HuH-7 (cell line): ENCODE data around the gene EXOSC7.
"Not testable (repeated sequence)": the region's sequence is repeated elsewhere in the genome, so short reads cannot be mapped to it uniquely, and the experiment has no call there.

Experiments
- DNase-seq: peaks from one replicate; pipeline ENCODE4 v3.0.0; 2011; ENCODE audit warnings: low spot score

The EXOSC7 gene

DNA sequence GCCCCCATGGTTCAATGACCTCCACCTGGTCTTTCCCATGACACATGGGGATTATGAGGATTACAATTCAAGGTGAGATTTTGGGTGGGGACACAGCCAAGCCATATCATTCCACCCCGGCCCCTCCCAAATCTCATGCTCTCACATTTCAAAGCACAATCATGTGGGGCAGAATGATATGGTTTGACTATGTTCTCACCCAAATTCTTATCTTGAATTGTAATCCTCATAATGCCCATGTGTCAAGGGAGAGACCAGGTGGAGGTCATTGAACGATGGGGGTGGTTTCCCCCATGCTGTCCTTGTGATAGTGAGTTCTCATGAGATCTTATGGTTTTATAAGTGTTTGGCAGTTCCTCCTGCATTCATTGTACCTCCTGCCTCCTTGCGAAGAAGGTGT, 47.6 kb downstream of the EXOSC7 start:
- DNase-seq, result no peak

DNA sequence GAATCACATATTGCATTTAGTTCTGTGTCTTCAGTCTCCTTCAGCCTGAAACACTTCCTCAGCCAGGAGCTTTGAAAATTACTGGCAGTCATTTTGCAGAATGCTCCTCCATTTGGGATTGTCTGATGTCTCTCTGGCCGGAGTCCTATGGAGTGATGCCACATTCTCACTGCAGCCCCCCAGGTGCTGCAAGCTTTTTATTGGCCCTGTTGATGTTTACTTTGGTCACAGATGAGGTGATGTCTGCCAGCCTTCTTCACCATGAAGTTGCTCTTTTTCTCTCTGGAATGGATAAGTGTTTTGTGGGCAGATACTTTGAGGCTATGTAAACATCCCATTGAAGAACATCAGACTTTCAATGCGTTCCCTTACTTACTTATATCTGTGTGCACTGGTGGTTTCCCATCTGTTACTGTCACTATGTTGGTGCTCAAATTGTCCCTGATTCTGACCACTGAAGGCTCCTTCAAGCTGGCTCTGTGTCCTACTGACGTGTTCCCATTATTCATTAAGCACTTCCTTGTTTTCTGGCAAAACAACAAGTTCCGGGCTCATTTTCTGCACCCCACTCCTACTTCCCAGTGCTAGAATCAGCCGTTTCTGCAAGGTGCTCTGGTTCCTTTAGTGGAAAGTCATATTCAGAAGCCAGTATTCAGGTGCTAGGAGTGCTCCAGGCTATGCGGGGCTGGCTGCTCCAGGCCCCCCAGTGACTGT, 48.7 kb downstream of the EXOSC7 start:
- no peak for DNase-seq

- no peak for DNase-seq
Measured at GRCh38 chr3:45026038-45026437, 50.0 kb downstream of the EXOSC7 start, which contains the start of gene CLEC3B. Gene CLEC3B, plus strand, starts transcription at chr3:45026303. Its CDS starts 60 bp downstream, at chr3:45026363.

- no peak for DNase-seq
Measured at GRCh38 chr3:45026957-45027356, 50.9 kb downstream of the EXOSC7 start.

DNA sequence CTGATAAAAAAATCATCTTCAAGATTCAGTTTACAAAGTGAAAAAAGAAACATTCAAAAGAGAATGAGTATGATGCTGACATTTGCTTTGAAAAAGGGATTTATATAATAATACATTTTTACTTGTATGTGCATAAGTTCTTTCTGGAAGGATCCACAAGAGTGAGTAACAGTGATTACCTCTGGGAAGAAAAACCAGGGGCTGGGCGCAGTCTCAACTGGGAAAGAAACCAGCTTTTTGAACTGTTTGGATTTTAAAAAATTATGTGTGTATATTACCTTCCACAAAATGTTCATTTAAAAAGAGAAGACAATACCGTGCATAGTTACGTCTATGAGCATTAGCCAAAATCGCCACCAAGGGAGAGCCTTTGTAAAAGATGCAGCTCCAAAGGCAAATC, 51.4 kb downstream of the EXOSC7 start:
- DNase-seq, result no peak

GRCh38 chr3:45029216-45029615, 53.2 kb downstream of the EXOSC7 start:
- DNase-seq, result no peak

- DNase-seq, result no peak
Measured at GRCh38 chr3:45029661-45030060, 53.6 kb downstream of the EXOSC7 start.

DNA sequence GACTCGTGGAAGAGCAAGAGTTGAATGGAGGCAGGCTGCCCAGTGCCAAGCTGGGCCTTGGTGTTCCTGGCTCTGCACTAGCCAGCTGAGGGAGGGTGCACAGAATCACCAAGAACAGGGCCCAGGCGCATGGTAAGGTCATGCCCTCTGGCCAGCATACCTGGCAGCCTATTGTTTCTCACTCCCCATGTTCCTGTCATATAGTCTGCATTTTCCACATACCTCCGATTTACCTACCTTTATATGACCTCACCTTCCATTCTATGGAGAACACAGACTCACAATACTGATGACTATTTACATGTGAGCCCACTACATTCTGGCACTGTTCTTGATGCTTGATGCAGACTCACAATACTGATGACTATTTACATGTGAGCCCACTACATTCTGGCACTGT, 55.5 kb downstream of the EXOSC7 start:
- no peak for DNase-seq

GRCh38 chr3:45032113-45032512, 56.1 kb downstream of the EXOSC7 start:
- DNase-seq, result no peak

DNA sequence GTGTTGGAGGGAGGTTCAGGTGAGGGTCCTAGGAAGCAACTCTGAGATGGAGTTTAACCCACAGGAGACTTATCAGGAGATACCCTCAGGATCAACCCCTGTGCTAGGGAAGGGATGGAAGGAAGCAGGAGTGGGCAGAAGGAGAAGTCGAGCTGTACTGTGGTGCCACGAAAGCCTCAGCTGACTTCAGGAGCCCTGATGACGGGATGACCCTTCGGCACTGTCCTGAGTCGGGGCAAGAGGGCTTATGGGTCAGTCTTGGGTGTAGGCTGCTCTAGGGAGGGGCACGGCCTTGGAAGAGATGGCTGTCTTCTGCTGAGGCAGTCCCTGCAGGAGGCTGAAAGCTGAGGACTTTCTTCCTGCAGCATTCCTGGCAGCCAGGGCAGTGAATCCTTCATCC, 57.7 kb downstream of the EXOSC7 start:
- DNase-seq, result no peak

- no peak for DNase-seq
Measured at GRCh38 chr3:45034612-45035252, 58.7 kb downstream of the EXOSC7 start.

DNA sequence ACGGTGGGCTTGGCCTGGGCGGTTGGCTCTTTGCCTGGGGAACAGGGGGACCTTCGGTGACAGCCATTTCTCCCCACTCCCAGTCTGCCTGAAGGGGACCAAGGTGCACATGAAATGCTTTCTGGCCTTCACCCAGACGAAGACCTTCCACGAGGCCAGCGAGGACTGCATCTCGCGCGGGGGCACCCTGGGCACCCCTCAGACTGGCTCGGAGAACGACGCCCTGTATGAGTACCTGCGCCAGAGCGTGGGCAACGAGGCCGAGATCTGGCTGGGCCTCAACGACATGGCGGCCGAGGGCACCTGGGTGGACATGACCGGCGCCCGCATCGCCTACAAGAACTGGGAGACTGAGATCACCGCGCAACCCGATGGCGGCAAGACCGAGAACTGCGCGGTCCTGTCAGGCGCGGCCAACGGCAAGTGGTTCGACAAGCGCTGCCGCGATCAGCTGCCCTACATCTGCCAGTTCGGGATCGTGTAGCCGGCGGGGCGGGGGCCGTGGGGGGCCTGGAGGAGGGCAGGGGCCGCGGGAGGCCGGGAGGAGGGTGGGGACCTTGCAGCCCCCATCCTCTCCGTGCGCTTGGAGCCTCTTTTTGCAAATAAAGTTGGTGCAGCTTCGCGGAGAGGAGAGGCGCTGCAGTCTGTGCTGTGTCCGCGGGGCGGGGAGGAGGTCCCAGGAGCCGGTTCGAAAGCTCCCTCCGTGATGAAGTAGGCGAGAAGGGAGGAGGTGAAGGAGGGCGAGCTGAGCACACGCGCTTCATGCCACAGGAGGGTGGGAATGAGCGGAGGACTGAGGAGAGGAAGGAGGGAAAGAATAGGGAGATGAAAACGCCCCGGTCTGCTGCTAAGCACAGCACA, 59.6 kb downstream of the EXOSC7 start:
- no peak for DNase-seq

- peak; percentile 99 for DNase-seq
Measured at GRCh38 chr3:45037720-45038455, 61.8 kb downstream of the EXOSC7 start.

GRCh38 chr3:45041666-45042065, 65.6 kb downstream of the EXOSC7 start:
- no peak for DNase-seq

DNA sequence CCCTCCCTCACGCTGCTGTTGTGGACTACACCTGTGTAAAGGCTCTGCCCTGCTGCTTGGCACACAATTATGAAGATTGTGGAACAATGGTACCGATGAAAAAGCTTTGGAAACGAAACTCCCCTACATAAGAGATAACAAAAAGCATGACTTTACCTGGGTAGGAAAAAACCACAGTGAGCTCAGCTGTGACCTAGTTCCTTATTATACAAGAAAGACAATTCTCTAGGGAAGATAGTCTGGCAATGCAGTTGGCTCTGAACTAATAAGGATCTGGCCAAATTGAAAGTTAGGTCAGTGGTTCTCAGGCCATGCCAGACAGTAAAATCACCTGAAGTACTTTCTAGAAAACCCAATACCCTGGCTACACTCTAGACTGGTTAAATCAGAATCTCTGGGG, 66.1 kb downstream of the EXOSC7 start:
- DNase-seq, result no peak

- DNase-seq, result no peak
Measured at GRCh38 chr3:45043728-45044299, 67.8 kb downstream of the EXOSC7 start.

DNA sequence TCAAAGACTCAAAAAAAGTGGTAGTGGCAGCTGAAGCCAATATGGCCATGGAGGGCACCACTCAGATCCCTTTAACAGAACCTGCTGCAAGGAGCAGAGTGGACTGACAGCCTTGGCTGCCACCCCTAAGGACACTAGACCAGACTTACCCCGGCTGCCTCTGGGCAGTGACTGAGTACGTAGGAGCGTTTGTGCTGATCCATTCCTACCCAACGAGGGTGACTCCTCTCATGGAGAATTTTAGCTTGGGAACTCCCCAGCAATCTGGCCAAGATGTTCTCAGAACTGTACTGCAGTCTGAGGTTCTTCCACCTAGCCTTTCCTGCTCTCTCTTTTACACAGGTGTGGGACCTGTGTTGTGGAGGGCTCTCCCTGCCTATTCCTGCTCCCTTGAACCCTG, 72.2 kb downstream of the EXOSC7 start:
- no peak for DNase-seq

- DNase-seq, result no peak
Measured at GRCh38 chr3:45049807-45050206, 73.8 kb downstream of the EXOSC7 start.

DNA sequence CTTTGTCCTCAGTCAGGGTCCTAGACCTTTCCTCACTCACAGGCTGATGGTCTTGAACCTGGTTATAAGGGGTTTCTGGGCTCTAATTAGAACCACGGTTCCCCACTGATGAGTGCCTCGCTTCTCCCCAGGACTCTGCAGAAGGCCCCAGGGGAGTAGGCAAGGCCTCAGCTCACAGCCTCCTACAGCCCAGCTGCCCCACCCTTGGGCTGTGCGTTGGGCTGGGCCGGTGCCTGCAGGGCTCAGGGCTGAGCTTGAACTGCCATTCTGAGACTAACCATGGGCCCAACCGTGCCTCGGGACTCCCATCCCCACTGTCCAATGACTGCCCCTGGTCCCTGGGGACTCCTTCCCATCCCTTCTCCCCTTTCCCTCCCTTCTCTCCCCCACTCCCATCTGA, 75.6 kb downstream of the EXOSC7 start:
- DNase-seq, result no peak

DNA sequence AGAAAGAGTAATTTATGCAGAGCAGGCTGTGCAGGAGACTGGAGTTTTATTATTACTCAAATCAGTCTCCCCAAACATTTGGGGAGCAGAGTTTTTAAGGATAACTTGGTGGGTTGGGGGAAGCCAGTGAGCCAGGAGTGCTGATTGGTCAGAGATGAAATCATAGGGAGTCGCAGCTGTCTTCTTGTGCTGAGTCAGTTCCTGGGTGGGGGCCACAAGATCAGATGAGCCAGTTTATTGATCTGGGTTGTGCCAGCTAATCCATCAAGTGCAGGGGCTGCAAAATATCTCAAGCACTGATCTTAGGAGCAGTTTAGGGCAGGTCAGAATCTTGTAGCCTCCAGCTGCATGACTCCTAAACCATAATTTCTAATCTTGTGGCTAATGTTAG, 77.8 kb downstream of the EXOSC7 start:
- not testable (repeated sequence) for DNase-seq

- DNase-seq, result no peak
Measured at GRCh38 chr3:45054196-45054857, 78.3 kb downstream of the EXOSC7 start.
